AG04450 (cell line): ENCODE measurements around the gene GABBR2. TPM values are rescaled to one million over a fixed set of nuclear protein-coding genes. Genes with fewer than 3 reads are reported as not detected.

Experiments used
- CTCF ChIA-PET: fragments of 300-600, 350-600 bp; formaldehyde crosslinking; extraction: SDS; loops from one replicate; lab custom pipeline; 2022; ENCODE audit warnings: antibody characterized with exemption, inconsistent platforms; lab: Charles Lee
- POLR2A ChIA-PET: fragments of 350-600 bp; formaldehyde crosslinking; extraction: SDS; loops from one replicate; lab custom pipeline; 2021; ENCODE audit warnings: antibody characterized with exemption, inconsistent platforms; lab: Yijun Ruan, JAX
- DNase-seq: peaks from one replicate; pipeline ENCODE4 v3.0.0-alpha.2; 2011; ENCODE audit warnings: low read depth, low spot score
- H3K27ac ChIP-seq: one replicate; pipeline ENCODE4 v1.5.1; 2012; ENCODE audit warnings: low read depth, low read length, control low read depth
- H3K27me3 ChIP-seq: one replicate; pipeline ENCODE4 v1.6.0; 2012; ENCODE audit warnings: low read length; ENCODE audit not compliant: control insufficient read depth, insufficient read depth
- H3K4me3 ChIP-seq: 2 replicates; pipeline ENCODE4 v1.5.1; 2011; ENCODE audit warnings: mild to moderate bottlenecking, low read depth, low read length, control low read depth
- H3K9me3 ChIP-seq: 2 replicates; pipeline ENCODE4 v1.5.1; 2012; ENCODE audit warnings: low read length; ENCODE audit not compliant: control insufficient read depth, insufficient read depth
- polyA plus RNA-seq: library from polyadenylated mRNA; depleted of rRNA; stranded (reverse); fragments of >200 nt; gene quantifications from 2 replicates; pipeline ENCODE4 v1.2.3, GENCODE V29; 2011
- TF ChIP-seq, protein P1 (sequence below): IDR thresholded peaks from 2 replicates; pipeline ENCODE4 v1.5.1; 2011; ENCODE audit warnings: low read depth, low read length, control low read depth, inconsistent platforms

The GABBR2 gene
- polyA plus RNA-seq, 1 experiment = 2.4 TPM

DNA sequence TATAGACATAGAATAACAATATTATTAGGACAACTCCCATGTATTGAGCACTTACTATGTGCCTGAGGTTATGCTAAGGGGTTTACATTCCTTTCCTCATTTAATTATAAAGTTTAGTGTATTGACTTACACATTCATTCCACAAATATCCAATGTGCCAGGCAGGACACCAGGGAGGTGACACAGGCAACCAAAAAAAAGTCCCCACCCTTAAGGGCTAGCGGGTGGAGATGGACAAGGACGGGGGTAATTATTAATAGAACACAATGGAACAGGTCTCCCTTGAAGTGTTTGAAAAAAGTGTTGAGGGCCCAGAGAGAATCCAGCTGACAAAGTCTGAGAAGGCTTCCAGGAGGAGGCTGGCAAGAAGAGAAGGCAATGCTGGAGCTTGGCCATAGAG lies 459.0 kb downstream of the GABBR2 start:
- Histone ChIP-seq H3K27ac (peak overlapping the region; percentile 65), H3K9me3 (no peaks in the 10 kb centered on the region; the same call in 1 of the 2 replicates), H3K4me3 (no peak overlapping the region), H3K27me3 (no peaks in the 10 kb centered on the region)
- DNase-seq = no peak
- POLR2A ChIA-PET = no interaction called here
- CTCF ChIA-PET = no interaction called here
- TF ChIP-seq, protein P1, sequence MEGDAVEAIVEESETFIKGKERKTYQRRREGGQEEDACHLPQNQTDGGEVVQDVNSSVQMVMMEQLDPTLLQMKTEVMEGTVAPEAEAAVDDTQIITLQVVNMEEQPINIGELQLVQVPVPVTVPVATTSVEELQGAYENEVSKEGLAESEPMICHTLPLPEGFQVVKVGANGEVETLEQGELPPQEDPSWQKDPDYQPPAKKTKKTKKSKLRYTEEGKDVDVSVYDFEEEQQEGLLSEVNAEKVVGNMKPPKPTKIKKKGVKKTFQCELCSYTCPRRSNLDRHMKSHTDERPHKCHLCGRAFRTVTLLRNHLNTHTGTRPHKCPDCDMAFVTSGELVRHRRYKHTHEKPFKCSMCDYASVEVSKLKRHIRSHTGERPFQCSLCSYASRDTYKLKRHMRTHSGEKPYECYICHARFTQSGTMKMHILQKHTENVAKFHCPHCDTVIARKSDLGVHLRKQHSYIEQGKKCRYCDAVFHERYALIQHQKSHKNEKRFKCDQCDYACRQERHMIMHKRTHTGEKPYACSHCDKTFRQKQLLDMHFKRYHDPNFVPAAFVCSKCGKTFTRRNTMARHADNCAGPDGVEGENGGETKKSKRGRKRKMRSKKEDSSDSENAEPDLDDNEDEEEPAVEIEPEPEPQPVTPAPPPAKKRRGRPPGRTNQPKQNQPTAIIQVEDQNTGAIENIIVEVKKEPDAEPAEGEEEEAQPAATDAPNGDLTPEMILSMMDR = no peak

DNA sequence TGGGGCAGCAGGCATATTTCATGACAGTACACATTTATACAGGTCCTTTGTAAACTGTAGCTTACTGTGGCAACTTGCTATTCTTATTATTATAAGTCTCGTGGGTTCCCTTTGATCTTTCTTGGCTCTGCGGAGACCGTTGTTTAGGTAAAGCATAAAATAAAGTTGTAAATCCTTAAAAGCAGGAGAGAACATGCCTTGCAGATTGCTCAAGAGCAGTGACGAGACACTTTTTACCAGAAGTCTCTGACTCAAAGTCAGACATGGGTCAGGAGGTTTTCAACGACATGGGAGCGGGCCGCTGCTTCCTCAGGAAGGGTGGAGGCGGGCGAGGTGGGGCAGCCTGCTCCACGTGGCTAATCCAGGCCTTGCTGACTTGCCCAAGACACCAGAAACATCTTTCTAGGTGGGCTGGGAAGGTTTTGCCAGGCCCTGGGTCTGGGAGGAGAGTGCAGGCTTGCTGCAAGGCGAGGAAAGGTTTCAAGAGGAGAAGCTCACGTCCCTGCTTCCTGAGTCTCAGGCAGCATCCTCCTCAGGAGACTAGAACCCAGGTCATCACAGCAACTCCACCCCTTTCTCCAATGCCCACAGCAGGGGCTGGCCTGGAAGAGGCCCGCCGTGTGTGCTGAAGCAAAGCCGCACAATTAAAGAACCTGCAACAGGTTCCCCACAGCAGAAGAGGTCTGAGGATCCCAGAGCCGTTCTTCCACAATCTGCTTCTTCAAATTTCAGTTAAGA lies 459.8 kb downstream of the GABBR2 start:
- H3K27me3 ChIP-seq = no peaks in the 10 kb centered on the region
- H3K9me3 ChIP-seq = no peaks in the 10 kb centered on the region; the same call in 1 of the 2 replicates
- POLR2A ChIA-PET = interaction anchor here (0.5 to 0.6 kb wide), 2 partner anchors 25 to 326 kb away, joined by 3 to 8 read pairs; no protein-coding TSS in a partner anchor
- CTCF ChIA-PET = interaction anchor here (1.0 to 1.2 kb wide), 2 partner anchors 15 to 41 kb away, joined by 3 to 4 read pairs; no protein-coding TSS in a partner anchor
- peak; percentile 84 for DNase-seq
- no peak overlapping the region for H3K4me3 ChIP-seq
- TF ChIP-seq, protein P1 = no peak
- peak overlapping the region; percentile 99 for H3K27ac ChIP-seq

DNA sequence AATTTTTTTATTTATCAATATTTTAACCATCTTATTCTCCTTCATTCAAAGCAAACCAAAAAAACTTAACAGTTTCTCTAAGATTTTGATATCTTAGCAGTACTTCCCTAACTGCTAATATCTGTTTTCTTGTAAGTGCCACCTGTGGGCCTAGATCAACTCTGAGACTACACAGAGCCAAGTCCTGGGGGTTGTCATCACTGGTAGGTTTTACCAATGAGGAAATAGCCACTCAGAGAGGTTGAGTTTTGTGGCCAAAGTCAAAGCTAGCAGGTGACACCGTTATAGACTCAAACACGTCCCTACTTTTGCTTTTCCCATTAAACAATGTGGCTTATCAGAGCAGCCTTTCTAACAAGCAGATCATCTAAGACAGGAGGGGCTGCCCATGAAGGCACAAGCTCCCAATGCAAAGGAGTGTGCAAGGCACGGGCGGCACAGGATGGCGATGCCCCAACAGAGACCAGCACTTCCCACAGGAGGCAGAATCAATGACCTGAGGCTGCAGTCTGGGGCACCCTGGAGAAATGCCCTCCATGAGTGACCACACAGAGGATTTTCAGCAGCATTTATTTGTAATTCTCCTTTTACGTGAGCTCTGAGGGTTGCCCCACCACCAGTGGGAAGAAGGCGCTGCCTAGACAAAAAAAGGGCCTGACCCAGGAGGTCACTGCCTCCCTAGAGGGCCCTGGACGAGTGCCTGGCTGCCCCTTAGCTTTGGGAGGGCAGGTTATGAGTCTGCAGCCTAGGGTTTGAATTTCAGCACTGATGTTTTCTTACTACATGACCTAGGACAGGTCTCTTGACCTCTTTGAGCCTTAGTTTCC lies 460.7 kb downstream of the GABBR2 start:
- Histone ChIP-seq H3K27ac (peak overlapping the region; percentile 99), H3K27me3 (no peaks in the 10 kb centered on the region), H3K4me3 (no peak overlapping the region), H3K9me3 (no peaks in the 10 kb centered on the region; the same call in 1 of the 2 replicates)
- POLR2A ChIA-PET = no interaction called here
- TF ChIP-seq, protein P1 = no peak
- CTCF ChIA-PET = interaction anchor here (0.8 to 1.3 kb wide), 4 partner anchors 14 to 41 kb away, joined by 3 to 4 read pairs (median 4); no protein-coding TSS in a partner anchor
- no peak for DNase-seq

DNA sequence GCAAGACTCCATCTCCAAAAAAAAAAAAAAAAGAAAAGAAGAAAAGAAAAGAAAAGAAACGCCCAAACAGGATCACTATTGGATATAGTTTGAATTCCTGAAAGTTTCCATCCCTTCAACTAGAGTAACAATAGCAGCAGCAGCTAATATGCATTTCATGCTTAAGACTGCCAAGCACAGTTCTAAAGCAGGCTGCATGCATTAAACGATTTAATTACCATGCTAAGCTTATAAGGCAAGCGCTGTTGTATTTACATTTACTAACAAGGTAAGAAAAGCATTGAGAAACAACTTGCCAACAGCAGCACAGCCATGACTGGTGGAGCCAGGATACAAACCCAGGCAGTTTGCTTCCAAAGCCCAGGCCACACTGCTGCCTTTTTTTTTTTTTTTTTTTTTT lies 466.3 kb downstream of the GABBR2 start:
- ChIA-PET CTCF (interaction anchor here (1.1 kb wide), 1 partner anchor 319 kb away, joined by 4 read pairs; the partner anchor contains the start of gene TRMO), POLR2A (interaction anchor here (0.7 kb wide), 1 partner anchor 416 kb away, joined by 5 read pairs; no protein-coding TSS in a partner anchor)
- H3K4me3 ChIP-seq = no peak overlapping the region
- no peak overlapping the region for H3K27ac ChIP-seq
- DNase-seq = no peak
- TF ChIP-seq, protein P1 = no peak
- no peaks in the 10 kb centered on the region for H3K9me3 ChIP-seq
- H3K27me3 ChIP-seq = no peaks in the 10 kb centered on the region
